ENCODE data around the gene NQO2.
"Not testable (repeated sequence)": the region's sequence is repeated elsewhere in the genome, so short reads cannot be mapped to it uniquely, and the experiment has no call there.

The NQO2 gene

DNA sequence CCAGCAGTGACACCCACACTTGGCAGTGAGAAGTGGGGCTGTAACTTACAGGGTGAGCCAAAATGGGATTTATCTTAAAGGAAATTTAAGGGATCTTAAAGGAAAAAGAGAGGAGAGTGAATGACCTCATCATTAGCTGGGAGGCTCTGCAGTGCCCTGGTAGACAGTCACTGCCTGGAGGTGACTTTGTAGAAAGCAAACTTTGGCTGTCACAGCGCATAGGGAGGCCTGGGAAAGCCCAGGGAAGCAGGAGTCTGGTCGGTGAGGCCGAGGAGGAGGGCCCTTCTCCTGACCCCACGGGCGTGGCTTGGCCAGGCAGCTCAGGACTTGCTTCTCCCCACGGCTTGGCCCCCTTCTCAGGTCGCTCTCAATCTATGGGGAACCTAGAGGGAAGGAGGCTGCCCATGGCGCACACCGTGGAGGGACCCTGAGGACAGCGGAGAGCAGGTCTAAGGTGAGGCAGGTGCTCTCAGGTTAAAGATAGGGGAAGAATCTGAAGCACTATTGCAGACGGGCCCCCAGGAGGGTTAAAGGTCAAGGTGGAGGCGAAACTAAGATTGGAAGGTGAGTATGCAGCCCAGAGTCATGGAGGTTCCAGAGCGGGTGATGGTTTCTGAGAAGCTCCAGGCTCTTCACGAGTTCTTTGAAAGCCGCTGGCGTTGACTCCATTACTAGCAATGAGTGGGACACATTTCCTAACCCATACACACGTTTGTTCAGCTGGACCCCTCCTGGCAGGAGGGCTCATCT is 53.0 kb downstream of the NQO2 start:
- Histone ChIP-seq H3K36me3 (replicated peaks) (no peaks in the 10 kb centered on the region), H3K4me3 (ENCODE audit: low read depth, low read length) (no peak overlapping the region), H3K27ac (no peak overlapping the region), H3K27me3 (replicated peaks) (no peaks in the 10 kb centered on the region)
- TF ChIP-seq, protein P1, sequence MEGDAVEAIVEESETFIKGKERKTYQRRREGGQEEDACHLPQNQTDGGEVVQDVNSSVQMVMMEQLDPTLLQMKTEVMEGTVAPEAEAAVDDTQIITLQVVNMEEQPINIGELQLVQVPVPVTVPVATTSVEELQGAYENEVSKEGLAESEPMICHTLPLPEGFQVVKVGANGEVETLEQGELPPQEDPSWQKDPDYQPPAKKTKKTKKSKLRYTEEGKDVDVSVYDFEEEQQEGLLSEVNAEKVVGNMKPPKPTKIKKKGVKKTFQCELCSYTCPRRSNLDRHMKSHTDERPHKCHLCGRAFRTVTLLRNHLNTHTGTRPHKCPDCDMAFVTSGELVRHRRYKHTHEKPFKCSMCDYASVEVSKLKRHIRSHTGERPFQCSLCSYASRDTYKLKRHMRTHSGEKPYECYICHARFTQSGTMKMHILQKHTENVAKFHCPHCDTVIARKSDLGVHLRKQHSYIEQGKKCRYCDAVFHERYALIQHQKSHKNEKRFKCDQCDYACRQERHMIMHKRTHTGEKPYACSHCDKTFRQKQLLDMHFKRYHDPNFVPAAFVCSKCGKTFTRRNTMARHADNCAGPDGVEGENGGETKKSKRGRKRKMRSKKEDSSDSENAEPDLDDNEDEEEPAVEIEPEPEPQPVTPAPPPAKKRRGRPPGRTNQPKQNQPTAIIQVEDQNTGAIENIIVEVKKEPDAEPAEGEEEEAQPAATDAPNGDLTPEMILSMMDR (IDR thresholded peaks at IDR 0.05; ENCODE audit: low read depth, low read length, missing control alignments), result no peak
- in situ Hi-C loops (cut with HindIII; ENCODE audit: low pct_ligation_motif_present, low sequenced_read_pairs), result no loop called here
- DNase-seq, result no peak

DNA sequence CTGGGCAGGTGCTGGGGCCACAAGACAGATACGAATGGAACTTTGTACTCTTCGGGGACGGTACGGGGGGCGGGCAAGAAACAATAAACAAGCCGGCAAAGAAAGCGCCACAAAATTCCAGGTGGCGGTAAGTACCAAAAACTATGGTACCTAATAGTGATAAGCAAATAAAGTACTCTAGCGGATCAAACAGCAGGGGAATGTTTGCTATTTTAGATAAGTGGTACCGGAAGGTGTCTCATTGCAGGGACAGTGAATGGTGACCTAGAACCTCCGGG is 53.5 kb downstream of the NQO2 start:
- Histone ChIP-seq H3K27ac (no peak overlapping the region), H3K36me3 (replicated peaks) (no peaks in the 10 kb centered on the region), H3K4me3 (ENCODE audit: low read depth, low read length) (peak overlapping the region; percentile 54), H3K27me3 (replicated peaks) (no peaks in the 10 kb centered on the region)
- DNase-seq, result no peak
- TF ChIP-seq, protein P1 (IDR thresholded peaks at IDR 0.05; ENCODE audit: low read depth, low read length, missing control alignments), result no peak
- in situ Hi-C loops (cut with HindIII; ENCODE audit: low pct_ligation_motif_present, low sequenced_read_pairs), result no loop called here

DNA sequence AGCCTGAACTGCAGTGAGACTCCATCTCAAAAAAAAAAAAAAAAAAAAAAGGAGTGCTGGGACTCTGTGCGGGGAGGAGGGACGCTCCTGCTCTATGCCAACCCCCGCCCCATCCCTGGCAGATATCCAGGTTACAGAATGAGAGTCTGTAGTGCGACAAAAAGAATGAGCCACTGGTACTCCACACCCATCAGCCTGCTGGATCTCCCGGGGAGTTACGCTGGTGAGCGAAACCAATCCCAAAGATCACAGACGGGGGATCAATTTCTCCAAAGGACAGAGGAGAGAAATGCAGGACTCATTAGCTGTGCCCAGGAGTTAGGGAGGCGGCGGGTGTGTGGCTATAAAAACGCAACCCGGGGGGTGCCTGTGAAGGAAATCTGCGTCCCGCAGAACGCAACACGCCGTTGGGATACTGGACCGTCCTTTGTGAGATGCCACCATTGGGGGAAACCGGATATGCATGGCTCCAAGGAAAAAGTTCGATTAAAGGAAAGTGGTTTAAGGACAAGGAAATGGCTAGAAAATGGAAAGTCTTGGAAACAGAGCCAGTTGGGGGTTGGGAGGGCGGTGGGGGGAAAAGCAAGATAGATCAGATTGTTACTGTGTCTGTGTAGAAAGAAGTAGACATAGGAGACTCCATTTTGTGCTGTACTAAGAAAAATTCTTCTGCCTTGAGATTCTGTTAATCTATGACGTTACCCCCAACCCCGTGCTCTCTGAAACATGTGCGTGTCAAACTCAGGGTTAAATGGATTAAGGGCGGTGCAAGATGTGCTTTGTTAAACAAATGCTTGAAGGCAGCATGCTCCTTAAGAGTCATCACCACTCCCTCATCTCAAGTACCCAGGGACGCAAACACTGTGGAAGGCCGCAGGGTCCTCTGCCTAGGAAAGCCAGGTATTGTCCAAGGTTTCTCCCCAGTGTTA is 54.8 kb downstream of the NQO2 start:
- H3K27ac ChIP-seq; DNase-seq; H3K36me3 ChIP-seq (replicated peaks); in situ Hi-C loops (cut with HindIII; ENCODE audit: low pct_ligation_motif_present, low sequenced_read_pairs); H3K27me3 ChIP-seq (replicated peaks): not testable (repeated sequence)
- peak overlapping the region; percentile 32 for H3K4me3 ChIP-seq (ENCODE audit: low read depth, low read length)

DNA sequence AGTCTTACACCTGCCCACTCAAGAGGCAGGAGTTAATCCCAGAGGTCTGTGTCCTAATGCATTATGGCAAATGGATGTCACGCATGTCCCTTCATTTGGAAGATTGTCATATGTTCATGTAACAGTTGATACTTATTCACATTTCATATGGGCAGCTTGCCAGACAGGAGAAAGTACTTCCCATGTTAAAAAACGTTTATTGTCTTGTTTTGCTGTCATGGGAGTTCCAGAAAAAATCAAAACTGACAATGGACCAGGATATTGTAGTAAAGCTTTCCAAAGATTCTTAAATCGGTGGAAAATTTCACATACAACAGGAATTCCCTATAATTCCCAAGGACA is 55.4 kb downstream of the NQO2 start:
- in situ Hi-C loops (cut with HindIII; ENCODE audit: low pct_ligation_motif_present, low sequenced_read_pairs); H3K27me3 ChIP-seq (replicated peaks); H3K36me3 ChIP-seq (replicated peaks); DNase-seq; H3K4me3 ChIP-seq (ENCODE audit: low read depth, low read length); H3K27ac ChIP-seq: not testable (repeated sequence)

DNA sequence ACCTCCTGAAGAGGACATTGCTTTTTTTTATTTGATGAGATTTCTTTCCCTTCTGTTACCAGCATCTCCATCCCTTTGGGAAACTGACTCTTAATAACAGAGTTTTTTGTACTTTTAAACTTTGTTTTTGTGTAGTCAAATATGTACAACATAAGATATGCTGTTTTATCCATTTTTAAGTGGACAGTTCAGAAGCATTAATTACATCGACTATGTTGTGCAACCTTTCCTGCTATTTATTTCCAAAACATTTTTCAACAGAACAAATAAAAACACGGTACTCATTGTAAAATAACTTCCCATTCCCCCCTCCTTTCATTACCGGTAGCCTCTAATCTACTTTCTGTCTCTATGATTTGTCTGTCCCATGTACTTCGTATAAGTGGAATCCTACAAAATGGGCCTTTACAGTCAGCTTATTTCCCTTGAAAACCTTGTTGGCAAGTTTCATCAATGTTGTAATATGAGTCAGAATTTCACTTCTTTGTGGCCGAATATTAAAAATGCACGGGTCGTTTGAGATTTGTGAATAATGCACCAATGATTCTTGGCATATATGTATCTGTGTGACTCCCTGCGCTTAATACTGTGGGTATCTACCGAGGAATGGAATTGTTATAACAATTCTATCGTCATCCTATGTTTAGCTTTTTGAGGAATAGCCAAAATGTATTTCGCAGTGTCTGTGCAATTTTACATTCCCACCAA is 57.5 kb downstream of the NQO2 start:
- TF ChIP-seq, protein P1 (IDR thresholded peaks at IDR 0.05; ENCODE audit: low read depth, low read length, missing control alignments), result no peak
- no peak overlapping the region for H3K4me3 ChIP-seq (ENCODE audit: low read depth, low read length)
- no peaks in the 10 kb centered on the region for H3K36me3 ChIP-seq (replicated peaks)
- H3K27ac ChIP-seq, result no peak overlapping the region
- DNase-seq, result no peak
- in situ Hi-C loops (cut with HindIII; ENCODE audit: low pct_ligation_motif_present, low sequenced_read_pairs), result no loop called here
- H3K27me3 ChIP-seq (replicated peaks), result no peaks in the 10 kb centered on the region

DNA sequence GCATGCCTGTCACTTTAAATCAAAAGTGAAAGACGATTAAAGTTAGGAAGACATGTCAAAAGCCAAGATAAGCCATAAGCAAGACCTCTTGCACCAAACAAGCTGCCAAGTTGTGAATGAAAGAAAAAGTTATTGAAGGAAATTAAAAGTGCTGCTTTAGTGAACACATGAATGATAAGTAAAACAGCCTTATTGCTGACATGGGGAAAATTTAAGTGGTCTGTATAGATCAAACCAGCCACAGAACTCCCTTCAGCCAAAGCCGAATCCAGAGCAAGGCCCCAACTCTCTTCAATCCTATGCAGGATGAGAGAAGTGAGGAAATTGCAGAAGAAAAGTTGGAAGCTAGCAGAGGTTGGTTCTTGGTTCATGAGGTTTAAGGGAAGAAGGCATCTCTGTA is 59.3 kb downstream of the NQO2 start:
- Histone ChIP-seq H3K27me3 (replicated peaks) (no peaks in the 10 kb centered on the region), H3K4me3 (ENCODE audit: low read depth, low read length) (no peak overlapping the region), H3K27ac (no peak overlapping the region), H3K36me3 (replicated peaks) (no peaks in the 10 kb centered on the region)
- TF ChIP-seq, protein P1 (IDR thresholded peaks at IDR 0.05; ENCODE audit: low read depth, low read length, missing control alignments), result no peak
- DNase-seq, result no peak
- in situ Hi-C loops (cut with HindIII; ENCODE audit: low pct_ligation_motif_present, low sequenced_read_pairs), result no loop called here

DNA sequence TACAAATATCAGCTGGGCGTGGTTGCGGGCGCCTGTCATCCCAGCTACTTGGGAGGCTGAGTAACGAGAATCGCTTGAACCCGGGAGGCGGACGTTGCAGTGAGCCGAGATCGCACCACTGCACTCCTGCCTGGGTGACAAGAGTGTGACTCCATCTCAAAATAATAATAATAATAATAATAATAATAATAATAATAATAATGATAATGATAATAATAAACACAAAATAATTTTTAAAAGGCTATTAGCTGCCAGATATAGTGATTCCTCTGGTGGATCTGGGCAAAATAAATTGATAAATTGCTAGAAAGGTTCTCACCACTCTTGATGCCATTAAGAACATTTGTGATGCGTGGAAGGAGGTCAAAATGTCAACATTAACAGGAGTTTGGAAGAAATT is 60.4 kb downstream of the NQO2 start:
- H3K27me3 ChIP-seq (replicated peaks); H3K27ac ChIP-seq; in situ Hi-C loops (cut with HindIII; ENCODE audit: low pct_ligation_motif_present, low sequenced_read_pairs); DNase-seq; H3K4me3 ChIP-seq (ENCODE audit: low read depth, low read length); H3K36me3 ChIP-seq (replicated peaks): not testable (repeated sequence)
